Endothelial cell of umbilical vein (primary cell): ENCODE results near the gene UFSP2. TPM values are rescaled to one million over a fixed set of nuclear protein-coding genes. Genes with fewer than 3 reads are reported as not detected.

ENCODE experiments used
- BruUV-seq: library from RNA; stranded (reverse); fragments of 400-500 nt; replicated peaks from 2 replicates; lab custom pipeline; 2021; lab: Mats Ljungman, UMichigan
- CTCF ChIA-PET: fragments of 300-600, 350-600 bp; sonication (Branson Sonifier 250); formaldehyde crosslinking; loops from one replicate; lab custom pipeline; 2021; ENCODE audit warnings: antibody characterized with exemption, inconsistent platforms; lab: Charles Lee
- POLR2A ChIA-PET: fragments of 300-600, 350-600 bp; sonication (Branson Sonifier 250); formaldehyde crosslinking; loops from one replicate; lab custom pipeline; 2021; ENCODE audit warnings: antibody characterized with exemption, inconsistent platforms; lab: Charles Lee
- DNase-seq: peaks from one replicate; pipeline ENCODE4 v3.0.0-alpha.2; 2011; ENCODE audit warnings: low read depth, low spot score
- FAIRE-seq: peaks from 2 replicates; lab custom pipeline; 2011; peaks lifted over from hg19 to GRCh38; lab: Jason Lieb, UNC
- H2AFZ ChIP-seq: 2 replicates; pipeline ENCODE4 v1.6.0; 2012; ENCODE audit warnings: low read depth, low read length, control low read depth, inconsistent platforms
- H3K27ac ChIP-seq: 2 replicates; pipeline ENCODE4 v1.5.1; 2011; ENCODE audit warnings: low read depth, mild to moderate bottlenecking, control low read depth, low read length, moderate library complexity; ENCODE audit not compliant: insufficient read depth
- H3K27me3 ChIP-seq, 2 experiments: 2 replicates each; pipeline versions ENCODE4 v1.6.0 to v1.6.1; 2011; ENCODE audit warnings: low read length in 2 of 2, mixed read lengths in 1 of 2; ENCODE audit not compliant: control insufficient read depth in 2 of 2, insufficient read depth in 2 of 2
- H3K36me3 ChIP-seq, 2 experiments: 2 replicates in 1 of 2; 3 replicates in 1 of 2; pipeline ENCODE4 v1.5.1; 2011; ENCODE audit warnings: low read length in 2 of 2, mild to moderate bottlenecking in 1 of 2, moderate library complexity in 1 of 2; ENCODE audit not compliant: control insufficient read depth in 2 of 2, insufficient read depth in 2 of 2; ENCODE audit errors: extremely low read depth in 1 of 2
- H3K4me1 ChIP-seq: 3 replicates; pipeline ENCODE4 v1.5.1; 2011; ENCODE audit warnings: mild to moderate bottlenecking, low read length; ENCODE audit not compliant: control insufficient read depth, insufficient read depth; ENCODE audit errors: extremely low read depth
- H3K4me2 ChIP-seq: 2 replicates; pipeline ENCODE4 v1.6.1; 2011; ENCODE audit warnings: low read length, control low read depth, mixed read lengths; ENCODE audit not compliant: insufficient read depth
- H3K4me3 ChIP-seq, 3 experiments: fragments of 200-600 bp in 1 of 3; sonication (generic), shearing (Covaris generic) in 1 of 3; replicated peaks in 1 of 3; 2 replicates each; pipeline ENCODE4 v1.5.1; 2011 to 2016; ENCODE audit warnings: control low read depth in 3 of 3, low read length in 3 of 3, mild to moderate bottlenecking in 2 of 3, inconsistent platforms in 1 of 3, low read depth in 1 of 3, moderate library complexity in 1 of 3; ENCODE audit not compliant: insufficient read depth in 1 of 3
- H3K79me2 ChIP-seq: 2 replicates; pipeline ENCODE4 v1.6.0; 2012; ENCODE audit warnings: low read length, inconsistent platforms; ENCODE audit not compliant: control insufficient read depth, insufficient read depth
- H3K9ac ChIP-seq: replicated peaks from 2 replicates; pipeline ENCODE3; 2011; ENCODE audit warnings: low read length, control low read depth; ENCODE audit not compliant: insufficient read depth; ENCODE audit errors: extremely low read depth
- H3K9me1 ChIP-seq: replicated peaks from 3 replicates; pipeline ENCODE4 v1.6.0; 2011; ENCODE audit warnings: mild to moderate bottlenecking, low read length; ENCODE audit not compliant: control insufficient read depth, insufficient read depth; ENCODE audit errors: extremely low read depth
- H3K9me3 ChIP-seq: replicated peaks from 2 replicates; pipeline ENCODE4 v1.5.1; 2012; ENCODE audit warnings: low read length, inconsistent platforms; ENCODE audit not compliant: control insufficient read depth, insufficient read depth
- H4K20me1 ChIP-seq: replicated peaks from 2 replicates; pipeline ENCODE3; 2011; ENCODE audit warnings: mild to moderate bottlenecking, low read length; ENCODE audit not compliant: control insufficient read depth, insufficient read depth; ENCODE audit errors: extremely low read depth
- EZH2 ChIP-seq: IDR thresholded peaks from 2 replicates; pipeline ENCODE4 v1.6.1; 2012; ENCODE audit warnings: borderline replicate concordance, low read depth, mild to moderate bottlenecking, moderate library complexity, low read length, inconsistent platforms; ENCODE audit not compliant: severe bottlenecking
- GATA2 ChIP-seq: IDR thresholded peaks from 2 replicates; pipeline ENCODE4 v1.7.0; 2011; ENCODE audit warnings: low read depth, mild to moderate bottlenecking, moderate library complexity, mixed read lengths, low read length; ENCODE audit not compliant: insufficient read length, insufficient read depth
- JUN ChIP-seq: IDR thresholded peaks from 2 replicates; pipeline ENCODE4 v1.6.1; 2011; ENCODE audit warnings: borderline replicate concordance, low read depth; ENCODE audit not compliant: insufficient read length, insufficient read depth
- MAX ChIP-seq: IDR thresholded peaks from 2 replicates; pipeline ENCODE4 v1.6.1; 2011; ENCODE audit not compliant: insufficient read depth, insufficient read length
- MYC ChIP-seq: IDR thresholded peaks from one replicate; pipeline ENCODE4 v1.6.1; 2011; ENCODE audit warnings: mild to moderate bottlenecking, low read depth, low read length
- POLR2A ChIP-seq: IDR thresholded peaks from 2 replicates; pipeline ENCODE4 v1.6.1; 2012; ENCODE audit warnings: low read depth, mild to moderate bottlenecking, control low read depth, low read length
- POLR2AphosphoS5 ChIP-seq: IDR thresholded peaks from 2 replicates; pipeline ENCODE4 v1.6.1; 2012; ENCODE audit warnings: low read depth, mild to moderate bottlenecking, control low read depth, low read length, moderate library complexity; ENCODE audit not compliant: insufficient read depth
- dilution Hi-C: fragments of 300-500 bp; cut with MboI; formaldehyde crosslinking; loops from one replicate; pipeline ENCODE4 v1.15.0; 2019; ENCODE audit warnings: low sequenced_read_pairs; ENCODE audit not compliant: extremely low pct_ligation_motif_present
- intact Hi-C: fragments of 100-400 bp; cut with micrococcal nuclease; formaldehyde crosslinking; loops from one replicate; pipeline ENCODE4 v1.10.0; 2022
- polyA plus RNA-seq, 4 experiments: library from polyadenylated mRNA; depleted of rRNA in 3 of 4; stranded (reverse) in 3 of 4; unstranded in 1 of 4; fragments of >200 nt; gene quantifications; 2 replicates each; pipeline versions ENCODE4 v1.2.1 to v1.2.3, GENCODE V29; 2011 to 2012; ENCODE audit warnings: missing spikeins in 1 of 4
- total RNA-seq: library from RNA; stranded (reverse); gene quantifications from 2 replicates; pipeline ENCODE4 v1.2.3, GENCODE V29; 2021

UFSP2 gene
- total and polyA plus RNA-seq, 2 donors (not counting 3 experiments of a cell fraction or from before 2014, with no cell fraction given), result 25.2 to 26.7 TPM

GRCh38 chr4:185380320-185380719 is 45.4 kb downstream of the UFSP2 start:
- H3K9me3 ChIP-seq, result no peaks in the 10 kb centered on the region
- H3K36me3 ChIP-seq, result peaks cover 0 to 3% of the 10 kb centered on the region in 2 experiments
- no peak overlapping the region for H3K27ac ChIP-seq
- no peaks in the 10 kb centered on the region for H3K79me2 ChIP-seq
- H3K9ac ChIP-seq, result no peak overlapping the region
- no peak overlapping the region for H2AFZ ChIP-seq
- DNase-seq, result no peak
- FAIRE-seq, result no peak
- no peaks in the 10 kb centered on the region for H3K27me3 ChIP-seq
- no peak overlapping the region for H3K4me2 ChIP-seq
- POLR2A ChIA-PET, result no interaction called here
- TF ChIP-seq GATA2 (no peak), EZH2 (no peak), MAX (no peak), POLR2A (no peak), JUN (no peak), POLR2AphosphoS5 (no peak), MYC (no peak)
- H3K9me1 ChIP-seq, result no peaks in the 10 kb centered on the region
- no peak overlapping the region for H3K4me3 ChIP-seq
- no peaks in the 10 kb centered on the region for H4K20me1 ChIP-seq
- BruUV-seq, result no TSS peak
- CTCF ChIA-PET, result interaction anchor here (1.3 to 1.4 kb wide), 3 partner anchors 28 to 641 kb away, joined by 3 to 4 read pairs (median 3); no protein-coding TSS in a partner anchor
- dilution Hi-C loops (loop anchor here (25.0 kb wide), 1 partner anchor 93 kb away; no protein-coding TSS in a partner anchor), intact Hi-C loops (no loop called here)
- H3K4me1 ChIP-seq, result peaks cover 15% of the 10 kb centered on the region
